Measurements from ENCODE around the gene ANKRD28. TPM values are rescaled to one million over a fixed set of nuclear protein-coding genes. Genes with fewer than 3 reads are reported as not detected.

ANKRD28 gene
- total and polyA plus RNA-seq, 9 of the 15 experiments (the other 6 are each of a cell fraction or from before 2014, with no cell fraction given), result 11.7 to 66.0 (median 36.7) TPM

- TF ChIP-seq ZNF395 (CRISPR knock-in tag; IDR thresholded peaks at IDR 0.05), result no peak
Measured at GRCh38 chr3:15726881-15727280, 70.9 kb downstream of the ANKRD28 start (continued).

- in situ Hi-C loops (cut with MboI), result no loop called here
- no peaks in the 10 kb centered on the region for H3K27me3 ChIP-seq (ENCODE audit: control insufficient read depth in 2 of 2, insufficient read depth in 2 of 2, low read length in 2 of 2)
- no peaks in the 10 kb centered on the region for H4K20me1 ChIP-seq (replicated peaks; ENCODE audit: control insufficient read depth, insufficient read depth, low read length)
- no peak overlapping the region for H3K9ac ChIP-seq (ENCODE audit: insufficient read depth in 1 of 2, low read depth in 2 of 2, low read length in 2 of 2)
- H3K9me3 ChIP-seq (replicated peaks; ENCODE audit: control insufficient read depth, insufficient read depth, low read depth, low read length), result no peaks in the 10 kb centered on the region
- FAIRE-seq (no peak), ATAC-seq (no peak), DNase-seq (ENCODE audit: extremely low read depth in 1 of 4, low spot score in 3 of 4) (no peak)
- 63% methylated on average over 2 of the region's 2 CpGs for WGBS (ENCODE audit: insufficient coverage, low coverage, missing lambda C conversion rate)
- H3K4me2 ChIP-seq (ENCODE audit: insufficient read depth, low read length), result no peak overlapping the region
- no peak overlapping the region for H2AFZ ChIP-seq (ENCODE audit: low read depth, low read length)
- no peak overlapping the region for H3K27ac ChIP-seq (ENCODE audit: extremely low read depth, low read depth, low read length)
- no peak overlapping the region for H3K4me3 ChIP-seq
- BruUV-seq (replicated peaks), result no TSS peak
- no peaks in the 10 kb centered on the region for H3K9me1 ChIP-seq (ENCODE audit: control insufficient read depth, insufficient read depth, low read length)
- H3K36me3 ChIP-seq (ENCODE audit: control insufficient read depth, insufficient read depth, low read length), result peaks cover 47% of the 10 kb centered on the region
- CTCF ChIA-PET (ENCODE audit: low intra/inter-chr PET ratio), result no interaction called here
- POLR2A ChIA-PET, result interaction anchor here (1.7 kb wide), 1 partner anchor 18 kb away, joined by 4 read pairs; no protein-coding TSS in a partner anchor
- no peaks in the 10 kb centered on the region for H3K79me2 ChIP-seq (ENCODE audit: control insufficient read depth, insufficient read depth, low read length)
- H3K4me1 ChIP-seq (replicated peaks in 1 of 2; ENCODE audit: control insufficient read depth in 2 of 2, insufficient read depth in 2 of 2, low read length in 2 of 2), result no peaks in the 10 kb centered on the region
- intact Hi-C loops (cut with micrococcal nuclease), result no loop called here
- no peak for TF ChIP-seq MNT (conservative IDR thresholded peaks at IDR 0.05)
- no peak for TF ChIP-seq FOXK1 (CRISPR knock-in tag; IDR thresholded peaks at IDR 0.05; ENCODE audit: borderline replicate concordance)
- TF ChIP-seq UBTF (IDR thresholded peaks at IDR 0.05; ENCODE audit: borderline replicate concordance in 1 of 2, low read depth in 2 of 2, low read length in 2 of 2), result no peak
- no peak for TF ChIP-seq FOXO4 (CRISPR knock-in tag; IDR thresholded peaks at IDR 0.05)
- TF ChIP-seq KDM2B (CRISPR knock-in tag; IDR thresholded peaks at IDR 0.05), result no peak
- no peak for TF ChIP-seq GTF2E2 (tag; IDR thresholded peaks at IDR 0.05)
- no peak for TF ChIP-seq ZNF431 (CRISPR knock-in tag; IDR thresholded peaks at IDR 0.05)
- no peak for TF ChIP-seq ZNF282 (CRISPR knock-in tag; IDR thresholded peaks at IDR 0.05)
- no peak for TF ChIP-seq MEIS2 (IDR thresholded peaks at IDR 0.05; ENCODE audit: partially characterized antibody)
- TF ChIP-seq SMC3 (conservative IDR thresholded peaks at IDR 0.05; ENCODE audit: insufficient read depth, low read depth, low read length), result no peak
- no peak for TF ChIP-seq MEF2D (tag; conservative IDR thresholded peaks at IDR 0.05; ENCODE audit: low read depth)
- TF ChIP-seq ZBTB34 (CRISPR knock-in tag; IDR thresholded peaks at IDR 0.05), result no peak
Measured at GRCh38 chr3:15726043-15726442, 71.7 kb downstream of the ANKRD28 start.

Measured in K562 (cell line).